ENCODE measurements around the gene GRIN2D. TPM values are rescaled to one million over a fixed set of nuclear protein-coding genes. Genes with fewer than 3 reads are reported as not detected.

The GRIN2D gene
- total RNA-seq, 1 experiment from 2014 or later: 0.35 TPM

DNA sequence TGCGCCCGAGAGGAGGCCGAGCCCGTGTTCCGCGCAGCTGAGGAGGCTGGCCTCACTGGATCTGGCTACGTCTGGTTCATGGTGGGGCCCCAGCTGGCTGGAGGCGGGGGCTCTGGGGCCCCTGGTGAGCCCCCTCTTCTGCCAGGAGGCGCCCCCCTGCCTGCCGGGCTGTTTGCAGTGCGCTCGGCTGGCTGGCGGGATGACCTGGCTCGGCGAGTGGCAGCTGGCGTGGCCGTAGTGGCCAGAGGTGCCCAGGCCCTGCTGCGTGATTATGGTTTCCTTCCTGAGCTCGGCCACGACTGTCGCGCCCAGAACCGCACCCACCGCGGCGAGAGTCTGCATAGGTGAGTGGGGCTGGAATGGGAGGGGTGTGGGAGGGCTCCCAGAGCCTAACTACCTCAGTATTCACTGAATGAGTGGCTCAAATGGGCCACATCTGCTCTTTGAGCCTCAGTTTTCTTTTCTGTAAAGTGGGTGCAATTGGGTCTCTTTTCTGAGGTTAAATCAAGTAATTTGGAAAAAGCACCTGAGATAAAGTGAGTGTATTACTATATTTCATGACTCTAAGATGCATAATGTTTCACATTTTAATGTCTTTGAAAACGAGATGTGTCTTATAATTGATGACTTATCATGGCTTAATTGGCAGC, 11.7 kb downstream of the GRIN2D start:
- no peaks in the 10 kb centered on the region for H3K27me3 Mint-ChIP-seq (ENCODE audit: insufficient read depth, unreplicated experiment)
- TF ChIP-seq, protein P1, sequence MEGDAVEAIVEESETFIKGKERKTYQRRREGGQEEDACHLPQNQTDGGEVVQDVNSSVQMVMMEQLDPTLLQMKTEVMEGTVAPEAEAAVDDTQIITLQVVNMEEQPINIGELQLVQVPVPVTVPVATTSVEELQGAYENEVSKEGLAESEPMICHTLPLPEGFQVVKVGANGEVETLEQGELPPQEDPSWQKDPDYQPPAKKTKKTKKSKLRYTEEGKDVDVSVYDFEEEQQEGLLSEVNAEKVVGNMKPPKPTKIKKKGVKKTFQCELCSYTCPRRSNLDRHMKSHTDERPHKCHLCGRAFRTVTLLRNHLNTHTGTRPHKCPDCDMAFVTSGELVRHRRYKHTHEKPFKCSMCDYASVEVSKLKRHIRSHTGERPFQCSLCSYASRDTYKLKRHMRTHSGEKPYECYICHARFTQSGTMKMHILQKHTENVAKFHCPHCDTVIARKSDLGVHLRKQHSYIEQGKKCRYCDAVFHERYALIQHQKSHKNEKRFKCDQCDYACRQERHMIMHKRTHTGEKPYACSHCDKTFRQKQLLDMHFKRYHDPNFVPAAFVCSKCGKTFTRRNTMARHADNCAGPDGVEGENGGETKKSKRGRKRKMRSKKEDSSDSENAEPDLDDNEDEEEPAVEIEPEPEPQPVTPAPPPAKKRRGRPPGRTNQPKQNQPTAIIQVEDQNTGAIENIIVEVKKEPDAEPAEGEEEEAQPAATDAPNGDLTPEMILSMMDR (IDR thresholded peaks at IDR 0.05; ENCODE audit: unreplicated experiment): no peak
- no peaks in the 10 kb centered on the region for H3K36me3 Mint-ChIP-seq (ENCODE audit: insufficient read depth, unreplicated experiment)
- no peak for DNase-seq (ENCODE audit: unreplicated experiment)
- no peaks in the 10 kb centered on the region for H3K9me3 Mint-ChIP-seq (ENCODE audit: unreplicated experiment)
- ChIA-PET POLR2A (no interaction called here), CTCF (interaction anchor here (0.7 kb wide), 1 partner anchor 12 kb away, joined by 3 read pairs; the partner anchor contains the start of gene GRIN2D)
- H3K4me1 Mint-ChIP-seq (ENCODE audit: insufficient read depth, unreplicated experiment): peaks cover 5% of the 10 kb centered on the region
- intact Hi-C loops (cut with micrococcal nuclease): no loop called here
- H3K27ac Mint-ChIP-seq (ENCODE audit: low read depth, unreplicated experiment): no peak overlapping the region
- H3K4me3 Mint-ChIP-seq (ENCODE audit: unreplicated experiment): no peak overlapping the region
- no TSS peak for BruUV-seq (replicated peaks)

DNA sequence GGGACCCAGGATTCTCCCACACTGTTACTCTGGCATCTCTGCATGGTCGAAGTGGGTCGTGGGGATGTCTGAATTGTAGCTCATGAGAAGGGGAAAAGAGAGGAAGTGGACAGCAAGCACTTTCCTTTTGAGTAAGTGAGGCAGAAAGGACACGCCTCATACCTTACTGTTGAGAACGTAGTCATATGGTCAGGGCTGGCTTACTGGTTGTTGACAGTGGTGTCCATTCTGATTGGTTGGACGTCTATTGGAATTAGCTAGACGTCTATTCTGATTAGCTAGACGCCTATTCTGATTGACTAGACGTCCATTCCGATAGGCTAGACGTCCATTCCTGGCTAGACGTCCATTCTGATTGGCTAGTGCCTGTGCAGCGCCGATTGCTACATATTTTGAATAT, 12.4 kb downstream of the GRIN2D start:
- no peak overlapping the region for H3K4me3 Mint-ChIP-seq (ENCODE audit: unreplicated experiment)
- no peaks in the 10 kb centered on the region for H3K9me3 Mint-ChIP-seq (ENCODE audit: unreplicated experiment)
- no peak for DNase-seq (ENCODE audit: unreplicated experiment)
- peaks cover 5% of the 10 kb centered on the region for H3K4me1 Mint-ChIP-seq (ENCODE audit: insufficient read depth, unreplicated experiment)
- TF ChIP-seq, protein P1 (IDR thresholded peaks at IDR 0.05; ENCODE audit: unreplicated experiment): no peak
- no peak overlapping the region for H3K27ac Mint-ChIP-seq (ENCODE audit: low read depth, unreplicated experiment)
- BruUV-seq (replicated peaks): no TSS peak
- intact Hi-C loops (cut with micrococcal nuclease): no loop called here
- POLR2A ChIA-PET: no interaction called here
- CTCF ChIA-PET: interaction anchor here (1.8 kb wide), 1 partner anchor 15 kb away, joined by 6 read pairs; the partner anchor contains the start of gene KDELR1
- H3K27me3 Mint-ChIP-seq (ENCODE audit: insufficient read depth, unreplicated experiment): no peaks in the 10 kb centered on the region
- H3K36me3 Mint-ChIP-seq (ENCODE audit: insufficient read depth, unreplicated experiment): peaks cover 7% of the 10 kb centered on the region

DNA sequence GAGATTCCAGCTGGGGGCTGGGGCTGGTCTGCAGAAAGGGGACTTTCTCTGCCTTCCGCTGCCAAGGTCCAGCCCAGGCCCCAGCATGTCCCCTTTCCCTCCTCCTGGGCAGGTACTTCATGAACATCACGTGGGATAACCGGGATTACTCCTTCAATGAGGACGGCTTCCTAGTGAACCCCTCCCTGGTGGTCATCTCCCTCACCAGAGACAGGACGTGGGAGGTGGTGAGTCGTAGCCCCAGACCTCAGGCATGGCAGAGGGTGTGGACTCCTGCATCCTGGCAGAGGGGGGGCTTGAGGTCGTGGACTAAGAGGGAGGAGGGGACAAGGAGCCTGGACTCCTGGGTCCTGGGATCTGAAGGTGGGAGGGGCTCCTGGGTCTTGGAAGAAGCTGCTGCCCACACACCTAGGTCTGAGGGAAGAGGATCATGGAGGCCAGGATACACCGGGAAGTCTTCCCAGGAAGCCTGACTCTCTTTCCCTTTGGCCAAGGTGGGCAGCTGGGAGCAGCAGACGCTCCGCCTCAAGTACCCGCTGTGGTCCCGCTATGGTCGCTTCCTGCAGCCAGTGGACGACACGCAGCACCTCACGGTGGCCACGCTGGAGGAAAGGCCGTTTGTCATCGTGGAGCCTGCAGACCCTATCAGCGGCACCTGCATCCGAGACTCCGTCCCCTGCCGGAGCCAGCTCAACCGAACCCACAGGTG, 20.6 kb downstream of the GRIN2D start:
- ChIA-PET POLR2A (no interaction called here), CTCF (interaction anchor here (0.7 kb wide), 2 partner anchors 14 to 63 kb away, joined by 3 read pairs; no protein-coding TSS in a partner anchor)
- peaks cover 7% of the 10 kb centered on the region for H3K4me1 Mint-ChIP-seq (ENCODE audit: insufficient read depth, unreplicated experiment)
- H3K27ac Mint-ChIP-seq (ENCODE audit: low read depth, unreplicated experiment): no peak overlapping the region
- no peak for DNase-seq (ENCODE audit: unreplicated experiment)
- peaks cover 7% of the 10 kb centered on the region for H3K36me3 Mint-ChIP-seq (ENCODE audit: insufficient read depth, unreplicated experiment)
- intact Hi-C loops (cut with micrococcal nuclease): no loop called here
- TF ChIP-seq, protein P1 (IDR thresholded peaks at IDR 0.05; ENCODE audit: unreplicated experiment): no peak
- no TSS peak for BruUV-seq (replicated peaks)
- H3K4me3 Mint-ChIP-seq (ENCODE audit: unreplicated experiment): no peak overlapping the region
- H3K27me3 Mint-ChIP-seq (ENCODE audit: insufficient read depth, unreplicated experiment): no peaks in the 10 kb centered on the region
- H3K9me3 Mint-ChIP-seq (ENCODE audit: unreplicated experiment): no peaks in the 10 kb centered on the region

DNA sequence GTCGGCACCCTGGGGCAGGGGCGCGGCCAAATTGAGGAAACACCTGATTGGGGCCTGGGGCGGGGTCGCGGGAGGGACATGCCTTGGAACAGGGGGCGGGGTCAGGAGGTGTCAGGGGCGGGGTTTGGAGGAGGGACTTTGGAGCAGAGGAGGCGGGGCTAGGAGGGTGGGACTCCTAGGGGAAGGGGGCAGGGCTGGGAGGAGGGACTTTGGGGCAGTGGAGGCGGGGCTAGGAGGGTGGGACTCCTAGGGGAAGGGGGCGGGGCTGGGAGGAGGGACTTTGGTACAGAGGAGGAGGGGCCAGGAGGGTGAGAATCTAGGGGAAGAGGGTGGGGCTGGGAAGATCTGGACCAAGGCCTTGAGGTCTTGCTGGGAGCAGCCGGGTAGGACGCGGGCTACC, 21.9 kb downstream of the GRIN2D start:
- peaks cover 5% of the 10 kb centered on the region for H3K36me3 Mint-ChIP-seq (ENCODE audit: insufficient read depth, unreplicated experiment)
- no peaks in the 10 kb centered on the region for H3K9me3 Mint-ChIP-seq (ENCODE audit: unreplicated experiment)
- ChIA-PET CTCF (no interaction called here), POLR2A (no interaction called here)
- TF ChIP-seq, protein P1 (IDR thresholded peaks at IDR 0.05; ENCODE audit: unreplicated experiment): no peak
- H3K4me3 Mint-ChIP-seq (ENCODE audit: unreplicated experiment): no peak overlapping the region
- H3K27ac Mint-ChIP-seq (ENCODE audit: low read depth, unreplicated experiment): no peak overlapping the region
- BruUV-seq (replicated peaks): no TSS peak
- intact Hi-C loops (cut with micrococcal nuclease): no loop called here
- H3K4me1 Mint-ChIP-seq (ENCODE audit: insufficient read depth, unreplicated experiment): peaks cover 7% of the 10 kb centered on the region
- no peaks in the 10 kb centered on the region for H3K27me3 Mint-ChIP-seq (ENCODE audit: insufficient read depth, unreplicated experiment)
- peak; percentile 85 for DNase-seq (ENCODE audit: unreplicated experiment)
